Hepatocyte (in vitro differentiated cells): Measurements from ENCODE around the gene PIM3.

Experiments
- CTCF ChIP-seq: fragments of 200-600 bp; sonication (generic); IDR thresholded peaks from 2 replicates; pipeline ENCODE4 v1.5.1; 2016; ENCODE audit warnings: antibody characterized with exemption, mild to moderate bottlenecking; ENCODE audit not compliant: poor library complexity
- EZH2 ChIP-seq: fragments of 200-600 bp; sonication (generic); IDR thresholded peaks from 2 replicates; pipeline ENCODE4 v1.6.1; 2016; ENCODE audit warnings: antibody characterized with exemption, mild to moderate bottlenecking, borderline replicate concordance

GRCh38 chr22:49948116-49948957, 12.2 kb upstream of the PIM3 start:
- no peak for TF ChIP-seq EZH2
- TF ChIP-seq CTCF = no peak
